MV-4-11 (cell line): ENCODE measurements around the gene CLASP1.

Source experiments
- DNase-seq: peaks from one replicate; lab custom pipeline; 2025; lab: John Stamatoyannopoulos, UW

The CLASP1 gene

GRCh38 chr2:121536850-121537557 lies 112.3 kb downstream of the CLASP1 start:
- DNase-seq: no peak

GRCh38 chr2:121536347-121536746 lies 112.9 kb downstream of the CLASP1 start:
- no peak for DNase-seq

- DNase-seq: no peak
Measured at GRCh38 chr2:121534007-121534406, 115.3 kb downstream of the CLASP1 start.

- DNase-seq: no peak
Measured at GRCh38 chr2:121532894-121533293, 116.4 kb downstream of the CLASP1 start.

- peak; percentile 55 for DNase-seq
Measured at GRCh38 chr2:121532347-121532766, 116.9 kb downstream of the CLASP1 start.

- DNase-seq: peak; percentile 67
Measured at GRCh38 chr2:121530212-121530705, 119.0 kb downstream of the CLASP1 start.

GRCh38 chr2:121529439-121530211 lies 119.6 kb downstream of the CLASP1 start:
- no peak for DNase-seq

DNA sequence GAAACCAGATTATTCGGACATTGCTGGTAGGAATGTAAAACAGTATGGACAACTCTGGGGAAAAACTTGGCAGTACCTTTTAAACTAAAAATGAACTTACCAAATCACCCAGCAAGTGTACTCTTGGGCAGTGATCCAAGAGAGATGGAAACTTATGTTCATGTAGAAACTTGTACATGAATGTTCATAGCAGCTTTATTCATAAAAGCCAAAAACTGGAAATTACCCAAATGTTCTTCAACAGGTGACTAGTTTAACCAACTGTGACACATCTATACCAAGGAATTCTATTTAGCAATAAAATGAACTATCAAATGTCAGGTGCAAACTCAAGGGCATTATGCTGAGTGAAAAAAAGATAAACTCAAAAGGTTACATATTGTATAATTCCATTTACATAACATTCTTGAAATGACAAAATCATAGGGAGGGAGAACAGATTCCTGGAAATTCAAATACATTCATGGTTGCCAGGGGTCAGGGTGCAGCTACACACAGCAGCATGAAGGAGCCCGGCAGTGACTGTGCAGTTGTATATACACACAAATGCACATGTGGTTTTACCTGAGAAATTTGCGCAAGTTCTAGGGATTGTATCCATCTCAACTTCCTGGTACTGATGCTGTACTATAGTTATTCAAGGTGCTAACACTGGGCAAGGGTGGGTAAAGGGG lies 122.1 kb downstream of the CLASP1 start:
- no peak for DNase-seq

GRCh38 chr2:121524685-121525425 lies 124.4 kb downstream of the CLASP1 start:
- no peak for DNase-seq

DNA sequence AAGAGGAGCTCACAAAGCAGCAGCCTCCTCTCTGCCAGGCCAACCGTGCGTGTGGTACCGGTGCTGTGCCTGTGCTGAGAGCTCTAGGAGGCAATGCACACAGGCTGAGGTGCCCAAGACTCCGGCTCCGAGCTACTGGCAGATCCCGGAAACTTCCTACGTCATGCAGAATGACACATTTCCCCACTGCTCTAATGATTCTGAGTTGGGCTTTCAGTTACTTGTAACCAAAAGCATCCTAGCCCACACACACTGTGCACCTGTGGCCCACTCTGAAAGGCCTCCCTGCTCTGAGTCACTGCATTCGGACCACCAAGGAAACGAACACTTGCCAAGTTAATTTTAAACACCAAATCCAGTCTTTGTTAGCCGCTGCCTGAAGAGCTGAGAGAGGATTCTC lies 127.9 kb downstream of the CLASP1 start:
- no peak for DNase-seq

DNA sequence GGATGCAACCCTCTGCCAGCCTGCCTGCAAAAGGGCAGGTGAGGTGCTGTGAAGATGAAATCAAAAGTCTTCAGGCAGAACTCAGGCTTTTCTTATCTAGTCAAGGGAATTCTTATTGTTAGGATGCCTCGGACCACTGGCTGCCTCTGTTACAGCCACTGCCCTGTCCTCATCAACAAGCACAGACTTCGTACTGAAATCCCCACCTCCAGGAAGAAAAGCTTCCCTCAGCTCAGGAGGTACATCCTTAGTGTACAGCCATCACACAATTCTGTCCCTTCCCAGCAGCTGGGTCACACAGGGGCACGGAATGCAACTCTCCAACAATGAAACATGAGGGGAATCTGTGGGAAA lies 128.6 kb downstream of the CLASP1 start:
- no peak for DNase-seq

- DNase-seq: no peak
Measured at GRCh38 chr2:121519732-121520640, 129.3 kb downstream of the CLASP1 start.

- no peak for DNase-seq
Measured at GRCh38 chr2:121519153-121519552, 130.1 kb downstream of the CLASP1 start.

GRCh38 chr2:121513597-121514333 lies 135.5 kb downstream of the CLASP1 start:
- no peak for DNase-seq

DNA sequence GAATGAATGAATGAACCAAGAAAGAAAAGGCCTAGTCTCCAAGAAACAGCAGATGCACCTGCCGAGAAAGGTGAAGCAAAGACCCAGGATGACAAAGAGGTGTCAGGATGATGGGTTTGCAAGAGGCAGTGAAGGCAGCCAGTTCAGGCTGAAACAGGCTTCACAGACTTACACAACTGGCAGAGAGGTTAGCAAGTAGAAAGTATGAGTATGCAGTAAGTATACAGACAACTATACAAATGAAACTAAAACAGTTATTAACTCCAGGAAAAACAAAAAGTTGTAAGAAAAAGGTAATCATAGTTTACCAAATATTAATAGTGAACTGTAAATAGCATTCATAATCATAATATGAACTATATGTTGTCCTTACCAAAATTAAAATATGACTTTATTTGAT lies 138.4 kb downstream of the CLASP1 start:
- DNase-seq: no peak

DNA sequence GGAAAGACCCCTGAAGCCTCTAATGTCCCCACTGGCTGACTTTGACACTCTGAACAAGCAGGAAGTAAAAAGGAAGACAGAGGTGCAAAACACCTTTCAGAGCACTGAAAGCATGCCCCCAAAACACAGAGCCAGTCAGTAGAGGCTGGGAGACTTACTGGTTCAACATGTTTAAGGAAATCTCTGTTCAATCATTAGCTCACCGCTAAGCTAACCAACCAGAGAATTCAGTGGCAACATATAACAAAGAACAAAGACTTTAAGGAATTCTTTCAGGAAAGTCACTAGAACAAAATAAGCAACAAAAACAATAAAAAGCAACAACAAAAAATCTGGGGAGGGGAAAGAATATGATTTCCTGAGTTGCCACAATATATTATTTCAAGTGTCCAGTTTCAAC lies 142.6 kb downstream of the CLASP1 start:
- DNase-seq: no peak

- DNase-seq: no peak
Measured at GRCh38 chr2:121505986-121506586, 143.2 kb downstream of the CLASP1 start.

DNA sequence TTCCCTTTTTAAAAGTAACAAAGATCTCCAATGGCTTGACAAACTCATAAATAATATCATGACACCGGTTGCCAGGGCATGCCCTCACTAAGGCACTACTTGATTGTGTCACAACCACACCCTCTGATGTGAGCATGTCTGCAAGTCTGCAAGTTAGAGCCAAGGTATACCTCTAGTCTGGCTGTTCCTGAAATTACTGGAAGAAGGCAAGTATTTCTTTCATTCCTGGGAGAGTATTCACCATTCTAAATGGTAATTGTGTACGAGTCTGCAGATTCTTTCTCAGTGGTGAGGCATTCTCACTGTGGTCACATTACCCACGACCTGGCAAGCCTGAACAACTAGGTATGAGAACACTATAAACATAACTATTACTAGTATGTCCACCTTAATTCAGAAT lies 144.3 kb downstream of the CLASP1 start:
- peak; percentile 6 for DNase-seq

GRCh38 chr2:121504316-121504715 lies 144.9 kb downstream of the CLASP1 start:
- no peak for DNase-seq

GRCh38 chr2:121502781-121503180 lies 146.5 kb downstream of the CLASP1 start:
- no peak for DNase-seq
